ENCODE data around the gene ANGPT4.

The ANGPT4 gene

GRCh38 chr20:826695-827323, 89.3 kb downstream of the ANGPT4 start:
- no peak for TF ChIP-seq CTCF (IDR thresholded peaks at IDR 0.05; ENCODE audit: control insufficient read depth, insufficient read depth, low read depth, low read length, missing control alignments)
- H3K4me3 ChIP-seq (ENCODE audit: control insufficient read depth, low read depth, low read length) = no peak overlapping the region
- DNase-seq (ENCODE audit: low read depth) = no peak

- DNase-seq (ENCODE audit: low read depth) = no peak
- no peak for TF ChIP-seq CTCF (IDR thresholded peaks at IDR 0.05; ENCODE audit: control insufficient read depth, insufficient read depth, low read depth, low read length, missing control alignments)
Measured at GRCh38 chr20:825710-826421, 90.3 kb downstream of the ANGPT4 start.

GRCh38 chr20:824916-825315, 91.2 kb downstream of the ANGPT4 start:
- no peak for TF ChIP-seq CTCF (IDR thresholded peaks at IDR 0.05; ENCODE audit: control insufficient read depth, insufficient read depth, low read depth, low read length, missing control alignments)
- DNase-seq (ENCODE audit: low read depth) = no peak
- H3K4me3 ChIP-seq (ENCODE audit: control insufficient read depth, low read depth, low read length) = no peak overlapping the region

More at GRCh38 chr20:825710-826421, 90.3 kb downstream of the ANGPT4 start:
- no peak overlapping the region for H3K4me3 ChIP-seq (ENCODE audit: control insufficient read depth, low read depth, low read length)

GRCh38 chr20:824490-824889, 91.6 kb downstream of the ANGPT4 start:
- H3K4me3 ChIP-seq (ENCODE audit: control insufficient read depth, low read depth, low read length) = no peak overlapping the region
- no peak for DNase-seq (ENCODE audit: low read depth)
- TF ChIP-seq CTCF (IDR thresholded peaks at IDR 0.05; ENCODE audit: control insufficient read depth, insufficient read depth, low read depth, low read length, missing control alignments) = no peak

GRCh38 chr20:823574-823902, 92.6 kb downstream of the ANGPT4 start:
- no peak for TF ChIP-seq CTCF (IDR thresholded peaks at IDR 0.05; ENCODE audit: control insufficient read depth, insufficient read depth, low read depth, low read length, missing control alignments)
- DNase-seq (ENCODE audit: low read depth) = no peak
- H3K4me3 ChIP-seq (ENCODE audit: control insufficient read depth, low read depth, low read length) = no peak overlapping the region

- H3K4me3 ChIP-seq (ENCODE audit: control insufficient read depth, low read depth, low read length) = no peak overlapping the region
- TF ChIP-seq CTCF (IDR thresholded peaks at IDR 0.05; ENCODE audit: control insufficient read depth, insufficient read depth, low read depth, low read length, missing control alignments) = no peak
- no peak for DNase-seq (ENCODE audit: low read depth)
Measured at GRCh38 chr20:822651-823573, 93.2 kb downstream of the ANGPT4 start.

All from AG09309 (cell line).